Activated T-cell treated with anti-CD3 and anti-CD28 coated beads for 4 hours (primary cell): ENCODE measurements around the gene IL4R.
"Not testable (repeated sequence)": the region's sequence is repeated elsewhere in the genome, so short reads cannot be mapped to it uniquely, and the experiment has no call there.

Experiments
- DNase-seq: peaks from one replicate; pipeline ENCODE4 v3.0.0-alpha.2; 2020

Gene IL4R

GRCh38 chr16:27408012-27408601 lies 94.3 kb downstream of the IL4R start:
- DNase-seq, result peak; percentile 52

- no peak for DNase-seq
Measured at GRCh38 chr16:27408602-27409031, 94.8 kb downstream of the IL4R start.

GRCh38 chr16:27409958-27410357 lies 96.2 kb downstream of the IL4R start:
- DNase-seq, result not testable (repeated sequence)

GRCh38 chr16:27410761-27411160 lies 97.0 kb downstream of the IL4R start:
- no peak for DNase-seq

- DNase-seq, result no peak
Measured at GRCh38 chr16:27413956-27414355, 100.2 kb downstream of the IL4R start.
